ENCODE results near the gene RELN. TPM values are rescaled to one million over a fixed set of nuclear protein-coding genes. Genes with fewer than 3 reads are reported as not detected.

The RELN gene
- total RNA-seq, 1 donor from 2014 or later = 31.9 TPM

- no peak for DNase-seq
Observed at GRCh38 chr7:103712991-103713778, 276.3 kb downstream of the RELN start.

- DNase-seq = no peak
Observed at GRCh38 chr7:103711413-103711812, 278.0 kb downstream of the RELN start.

GRCh38 chr7:103710247-103710646, 279.2 kb downstream of the RELN start:
- no peak for DNase-seq

- DNase-seq = no peak
Observed at GRCh38 chr7:103706805-103707204, 282.7 kb downstream of the RELN start.

DNA sequence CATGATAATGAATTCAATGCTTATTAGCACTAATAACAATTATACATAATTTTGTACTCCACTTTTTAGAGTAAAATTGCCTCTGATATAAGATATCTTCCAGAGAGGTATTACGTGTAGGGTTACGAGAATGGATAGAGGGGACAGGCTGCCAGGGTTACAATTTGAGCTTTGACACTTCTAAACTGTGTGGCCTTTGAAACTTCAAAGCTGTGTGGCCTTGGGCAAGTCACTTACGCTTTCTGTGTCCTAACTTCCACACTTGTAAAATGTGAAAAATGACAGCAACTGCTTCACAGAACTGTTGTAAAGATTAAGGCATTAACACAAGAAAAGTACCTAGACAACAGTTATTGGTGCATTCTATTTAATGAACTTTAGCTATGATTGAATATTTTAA, 283.9 kb downstream of the RELN start:
- DNase-seq = no peak

GRCh38 chr7:103704701-103705100, 284.8 kb downstream of the RELN start:
- DNase-seq = no peak

DNA sequence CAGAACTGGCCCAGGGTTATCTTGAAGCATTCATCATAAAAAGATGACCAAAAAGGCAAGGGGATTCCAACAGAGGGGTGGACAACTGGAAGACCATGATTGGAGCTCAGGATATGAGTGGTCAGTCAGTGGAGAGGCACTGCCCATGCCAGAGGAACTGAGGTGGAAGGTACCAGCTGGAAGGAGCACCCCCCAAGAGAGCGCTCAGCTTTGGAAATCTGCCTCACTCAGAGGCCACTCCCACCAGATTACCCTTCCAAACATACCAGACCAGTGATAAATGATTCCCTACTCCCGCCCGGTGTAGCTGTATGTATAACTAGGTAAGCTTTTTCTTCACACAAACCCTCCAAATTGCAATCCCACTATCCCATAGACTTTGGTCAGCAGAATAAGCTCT, 286.5 kb downstream of the RELN start:
- DNase-seq = no peak

- no peak for DNase-seq
Observed at GRCh38 chr7:103702454-103702853, 287.0 kb downstream of the RELN start.

- no peak for DNase-seq
Observed at GRCh38 chr7:103699032-103699431, 290.4 kb downstream of the RELN start.

DNA sequence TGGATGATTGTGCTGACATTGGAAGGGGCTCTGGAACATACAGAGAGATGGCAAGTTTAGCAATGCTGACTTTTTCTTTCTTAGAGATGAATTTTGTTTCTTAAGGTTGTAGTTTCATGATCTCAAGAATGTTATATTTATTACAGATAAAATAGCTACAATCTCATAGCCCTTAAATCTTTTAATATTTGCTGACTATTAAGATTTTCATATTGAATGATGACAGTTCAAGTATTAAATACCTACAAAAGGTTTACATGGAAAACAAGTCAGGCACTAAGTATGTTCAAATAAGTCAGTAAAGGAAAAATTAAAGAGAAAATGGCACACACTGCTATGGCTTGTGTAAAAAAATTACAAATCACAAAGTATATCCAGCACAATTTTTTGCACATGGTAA, 291.4 kb downstream of the RELN start:
- no peak for DNase-seq

DNA sequence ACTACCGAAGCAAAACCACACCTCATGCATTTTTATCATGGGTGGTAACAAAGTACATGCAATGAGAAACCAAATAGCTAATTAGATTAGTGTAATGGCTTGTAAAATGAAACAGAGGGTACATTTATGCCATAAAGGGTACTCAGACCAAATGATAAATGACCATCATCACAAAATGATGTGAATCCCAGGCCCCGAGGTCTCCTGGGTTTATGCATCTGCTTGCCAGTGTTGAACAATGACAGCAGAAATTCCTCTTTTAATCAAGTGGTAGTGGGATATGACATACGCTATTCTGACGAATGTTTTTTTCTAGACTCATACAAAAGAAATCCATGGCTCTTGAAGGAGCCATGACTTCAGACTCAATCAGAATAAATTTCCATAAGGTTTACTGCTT, 293.9 kb downstream of the RELN start:
- no peak for DNase-seq

- DNase-seq = no peak
Observed at GRCh38 chr7:103694304-103694703, 295.2 kb downstream of the RELN start.

GRCh38 chr7:103691291-103691690, 298.2 kb downstream of the RELN start:
- no peak for DNase-seq

DNA sequence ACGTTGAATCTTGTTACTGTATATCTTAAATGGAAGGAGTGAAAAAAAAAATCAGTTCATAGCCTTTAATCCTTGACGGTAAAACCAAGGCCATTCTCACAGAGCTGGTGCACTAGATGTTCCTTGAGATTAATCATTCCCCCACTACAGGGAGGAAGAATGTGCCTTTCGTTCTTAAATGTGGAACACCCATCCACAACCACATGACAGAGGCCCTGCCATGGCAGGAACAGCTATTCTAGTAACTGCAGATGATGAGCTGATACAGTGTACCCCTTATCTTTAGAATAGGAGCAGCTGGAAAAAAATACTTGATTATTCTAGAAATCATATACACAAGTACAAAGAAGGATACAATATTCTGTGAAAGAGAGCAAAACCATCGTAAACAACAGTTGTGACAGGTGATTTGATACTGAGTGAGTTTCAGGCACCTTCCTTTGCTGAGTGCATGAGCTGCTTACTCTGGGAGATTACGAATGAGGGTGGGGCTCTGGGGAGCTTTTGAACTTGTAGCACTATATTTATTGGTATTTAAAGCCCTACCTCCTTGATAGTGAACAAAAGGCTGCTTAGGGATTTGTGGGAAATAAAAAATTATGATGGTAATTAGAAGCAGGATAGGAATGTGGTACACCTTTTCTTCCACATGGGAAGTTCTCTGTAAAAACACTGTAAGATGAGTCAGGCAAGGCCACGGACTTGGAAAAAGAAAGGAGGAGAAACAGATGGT, 299.1 kb downstream of the RELN start:
- no peak for DNase-seq

DNA sequence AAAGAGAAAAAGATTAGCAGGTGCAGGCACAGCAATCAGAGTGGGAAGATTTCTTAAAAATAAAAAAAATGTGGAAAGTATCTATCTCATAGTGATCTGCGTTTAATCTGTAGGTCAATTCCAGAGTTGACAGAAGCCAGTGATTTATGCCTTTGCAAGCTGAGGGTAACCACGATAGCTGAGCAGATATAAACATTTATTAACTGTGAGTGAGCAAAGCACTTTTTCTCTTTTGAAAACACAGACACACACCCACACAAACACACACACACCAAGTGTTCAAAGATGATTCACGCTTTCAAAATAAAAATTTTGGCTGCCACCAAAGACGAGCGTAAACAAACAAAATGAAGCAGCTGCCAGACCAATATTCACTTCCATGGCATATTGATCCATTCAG, 300.2 kb downstream of the RELN start:
- no peak for DNase-seq

DNA sequence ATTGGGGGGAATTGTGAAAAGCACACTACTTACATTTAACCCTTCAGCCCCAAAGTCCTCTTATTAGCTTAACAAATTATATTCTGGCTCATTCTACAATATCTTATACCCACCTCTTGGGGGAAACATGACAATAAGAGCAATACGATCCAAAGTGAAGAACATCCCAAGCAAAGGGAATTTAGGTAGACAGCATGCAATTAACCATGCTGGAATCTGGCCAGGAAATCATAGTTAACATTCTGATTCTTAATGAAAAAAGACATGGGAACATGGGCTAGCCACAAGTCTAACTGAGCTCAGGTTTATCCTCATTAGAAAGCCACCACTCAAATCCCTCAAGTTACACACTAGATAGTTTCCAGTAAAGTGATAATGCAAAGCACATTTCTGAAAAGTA, 301.5 kb downstream of the RELN start:
- DNase-seq = no peak

- no peak for DNase-seq
Observed at GRCh38 chr7:103687272-103687671, 302.2 kb downstream of the RELN start.

- DNase-seq = no peak
Observed at GRCh38 chr7:103686763-103687162, 302.7 kb downstream of the RELN start.

DNA sequence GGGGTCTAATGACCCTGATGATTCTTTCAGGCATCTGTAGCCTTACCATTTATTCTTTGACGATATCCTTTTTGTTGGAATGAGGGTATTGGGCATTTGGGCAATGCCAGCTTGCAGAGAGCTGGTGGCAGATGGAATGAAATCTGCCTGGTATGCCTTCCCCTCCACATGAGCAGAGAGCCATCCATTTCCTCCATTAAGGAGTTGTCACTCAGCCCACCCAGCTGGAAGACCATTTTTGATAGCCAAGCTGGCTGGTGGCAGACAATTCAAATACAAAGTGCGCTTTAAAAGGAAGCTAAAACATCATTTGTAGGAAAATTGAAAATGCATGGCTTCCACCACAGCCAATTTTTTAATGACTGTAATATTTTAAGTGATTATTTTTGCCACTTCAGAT, 303.4 kb downstream of the RELN start:
- DNase-seq = no peak

GRCh38 chr7:103685646-103686045, 303.8 kb downstream of the RELN start:
- DNase-seq = no peak

DNA sequence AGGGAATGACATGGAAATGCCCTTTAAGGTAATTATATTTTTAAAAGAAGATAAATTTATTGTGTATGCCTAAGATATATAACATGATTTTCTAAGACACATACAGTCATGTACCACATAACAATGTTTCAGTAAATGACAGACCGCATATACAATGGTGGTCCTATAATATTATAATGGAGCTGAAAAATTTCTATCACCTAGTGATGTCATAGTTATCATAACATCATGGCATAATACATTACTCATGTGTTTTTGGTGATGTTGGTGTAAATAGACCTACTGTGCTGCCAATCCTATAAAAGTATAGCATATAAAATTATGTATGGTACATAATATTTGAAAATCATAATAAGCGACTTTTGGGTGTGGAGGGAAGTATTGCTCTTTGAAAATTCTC, 306.1 kb downstream of the RELN start:
- no peak for DNase-seq

DNA sequence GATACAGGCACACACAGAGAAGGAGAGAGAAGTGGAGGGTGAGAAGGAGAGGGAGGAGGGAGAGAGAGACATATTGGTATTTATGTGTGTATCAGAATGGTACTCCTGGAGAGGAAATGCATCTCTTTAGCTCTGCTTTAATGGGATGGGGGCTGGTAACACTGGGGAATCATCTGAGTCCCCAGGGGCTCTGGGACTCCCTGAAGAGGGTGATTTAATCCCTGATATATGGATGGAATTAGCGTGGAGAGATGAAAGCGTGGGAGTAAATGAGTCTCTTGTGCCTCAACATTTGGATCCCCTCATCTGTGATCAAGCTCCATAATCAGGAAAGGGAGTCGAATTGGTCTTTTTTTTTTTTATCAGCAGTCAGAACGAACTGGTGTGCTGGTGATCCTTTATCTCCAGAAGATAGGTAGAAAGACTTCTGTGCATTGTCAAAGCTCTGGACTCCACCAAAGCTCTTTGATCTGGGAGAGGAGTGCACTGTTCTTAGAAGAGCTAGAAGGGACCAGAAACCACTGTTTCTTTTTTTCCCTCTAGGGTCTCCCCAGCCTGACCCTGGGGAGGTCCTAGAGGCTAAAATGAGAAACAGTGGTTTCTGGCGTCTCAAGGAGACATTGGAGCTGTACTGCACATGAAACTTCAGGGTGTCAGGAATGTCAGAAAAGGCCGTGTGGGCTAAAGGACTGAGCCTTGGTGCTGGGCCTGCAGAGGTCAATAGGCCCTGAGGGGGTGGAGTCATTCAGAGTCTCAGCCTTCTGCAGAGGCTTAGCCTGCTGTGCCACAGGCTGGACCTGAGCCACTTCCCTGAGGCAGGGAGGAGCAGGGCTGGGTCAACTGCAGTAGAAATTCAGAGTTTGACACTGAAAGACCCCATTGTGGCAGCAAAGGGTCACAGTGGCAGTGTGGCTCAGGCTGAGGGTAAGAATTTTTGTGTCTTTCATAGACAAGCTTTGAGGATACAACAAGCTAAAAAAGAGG, 309.0 kb downstream of the RELN start:
- DNase-seq = no peak
